Measurements from ENCODE around the gene HDAC4.

- TF ChIP-seq ZNF274 (IDR thresholded peaks at IDR 0.05; ENCODE audit: low read depth, low read length) (no peak), SUZ12 (IDR thresholded peaks at IDR 0.05; ENCODE audit: extremely low read depth, insufficient read depth, insufficient read length) (no peak), YY1 (IDR thresholded peaks at IDR 0.05; ENCODE audit: insufficient read depth, insufficient read length) (no peak)
Observed at GRCh38 chr2:239411117-239411516, 10.3 kb upstream of the HDAC4 start.
